ENCODE results near the gene RNF167.

DNA sequence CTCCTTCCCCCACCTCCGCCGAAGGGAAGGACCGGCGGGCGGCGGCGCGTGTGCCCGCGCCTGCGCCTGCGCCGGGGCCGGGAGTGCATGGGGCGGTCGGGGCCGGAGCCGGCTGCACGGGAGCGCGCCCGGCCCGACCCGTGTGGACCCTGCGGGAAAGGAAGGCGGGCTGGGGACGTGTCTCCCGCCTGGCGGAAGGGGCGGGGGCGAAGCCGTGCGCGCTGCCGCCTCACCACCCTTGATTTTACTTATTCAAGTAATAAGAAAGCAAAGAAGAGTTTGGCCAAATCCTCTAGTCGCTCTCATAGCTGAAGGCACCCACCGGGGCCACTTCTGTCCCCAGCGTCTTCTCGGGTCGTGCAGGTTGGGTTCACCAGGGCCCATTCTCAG lies 8.9 kb downstream of the RNF167 start:
- TF ChIP-seq, protein P1, sequence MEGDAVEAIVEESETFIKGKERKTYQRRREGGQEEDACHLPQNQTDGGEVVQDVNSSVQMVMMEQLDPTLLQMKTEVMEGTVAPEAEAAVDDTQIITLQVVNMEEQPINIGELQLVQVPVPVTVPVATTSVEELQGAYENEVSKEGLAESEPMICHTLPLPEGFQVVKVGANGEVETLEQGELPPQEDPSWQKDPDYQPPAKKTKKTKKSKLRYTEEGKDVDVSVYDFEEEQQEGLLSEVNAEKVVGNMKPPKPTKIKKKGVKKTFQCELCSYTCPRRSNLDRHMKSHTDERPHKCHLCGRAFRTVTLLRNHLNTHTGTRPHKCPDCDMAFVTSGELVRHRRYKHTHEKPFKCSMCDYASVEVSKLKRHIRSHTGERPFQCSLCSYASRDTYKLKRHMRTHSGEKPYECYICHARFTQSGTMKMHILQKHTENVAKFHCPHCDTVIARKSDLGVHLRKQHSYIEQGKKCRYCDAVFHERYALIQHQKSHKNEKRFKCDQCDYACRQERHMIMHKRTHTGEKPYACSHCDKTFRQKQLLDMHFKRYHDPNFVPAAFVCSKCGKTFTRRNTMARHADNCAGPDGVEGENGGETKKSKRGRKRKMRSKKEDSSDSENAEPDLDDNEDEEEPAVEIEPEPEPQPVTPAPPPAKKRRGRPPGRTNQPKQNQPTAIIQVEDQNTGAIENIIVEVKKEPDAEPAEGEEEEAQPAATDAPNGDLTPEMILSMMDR (IDR thresholded peaks at IDR 0.05; ENCODE audit: low read length): no peak
- no peak for TF ChIP-seq EZH2 (optimal IDR thresholded peaks at IDR 0.05; ENCODE audit: low read depth, low read length)

Measured in MM.1S (cell line).